ENCODE measurements around the gene ZNF638. TPM values are rescaled to one million over a fixed set of nuclear protein-coding genes. Genes with fewer than 3 reads are reported as not detected.

Gene ZNF638
- total RNA-seq, 1 donor from 2014 or later: 153 TPM

DNA sequence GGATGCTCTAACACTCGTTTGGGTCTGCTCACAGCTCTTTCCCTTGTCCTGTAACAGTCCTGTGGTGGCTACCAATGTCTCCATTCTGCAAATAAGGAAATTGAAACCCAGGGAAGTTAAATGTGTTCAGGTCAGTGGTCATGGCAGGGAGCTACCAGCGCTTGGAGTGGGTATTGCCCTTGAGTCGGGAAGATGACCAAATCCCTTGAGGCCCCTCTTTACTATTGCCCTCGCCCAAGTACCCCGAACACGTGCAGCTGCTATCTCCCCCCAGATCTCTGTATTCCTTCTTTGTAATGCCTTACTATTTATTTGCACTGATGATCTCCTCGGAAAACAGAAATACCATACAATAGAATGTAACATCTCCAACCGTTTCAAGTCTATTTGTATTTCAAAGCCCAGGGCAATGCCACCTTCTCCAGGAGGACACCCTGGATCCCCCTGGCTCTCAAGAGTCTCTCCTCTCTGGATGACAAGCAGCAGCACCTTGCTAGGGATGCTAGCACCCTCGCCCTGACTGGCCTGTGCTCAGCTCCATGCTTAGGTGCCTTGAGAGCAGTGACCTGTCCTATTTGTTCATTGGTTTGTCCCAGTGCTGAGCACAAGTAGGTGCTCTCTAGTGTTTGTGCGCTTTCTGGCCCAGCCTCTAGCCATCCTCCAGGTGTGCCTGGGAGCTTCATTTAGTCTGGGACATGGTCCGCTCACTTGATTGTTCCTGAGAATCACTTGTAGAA is 136.9 kb downstream of the ZNF638 start:
- no peak for DNase-seq (ENCODE audit: low read depth)

DNA sequence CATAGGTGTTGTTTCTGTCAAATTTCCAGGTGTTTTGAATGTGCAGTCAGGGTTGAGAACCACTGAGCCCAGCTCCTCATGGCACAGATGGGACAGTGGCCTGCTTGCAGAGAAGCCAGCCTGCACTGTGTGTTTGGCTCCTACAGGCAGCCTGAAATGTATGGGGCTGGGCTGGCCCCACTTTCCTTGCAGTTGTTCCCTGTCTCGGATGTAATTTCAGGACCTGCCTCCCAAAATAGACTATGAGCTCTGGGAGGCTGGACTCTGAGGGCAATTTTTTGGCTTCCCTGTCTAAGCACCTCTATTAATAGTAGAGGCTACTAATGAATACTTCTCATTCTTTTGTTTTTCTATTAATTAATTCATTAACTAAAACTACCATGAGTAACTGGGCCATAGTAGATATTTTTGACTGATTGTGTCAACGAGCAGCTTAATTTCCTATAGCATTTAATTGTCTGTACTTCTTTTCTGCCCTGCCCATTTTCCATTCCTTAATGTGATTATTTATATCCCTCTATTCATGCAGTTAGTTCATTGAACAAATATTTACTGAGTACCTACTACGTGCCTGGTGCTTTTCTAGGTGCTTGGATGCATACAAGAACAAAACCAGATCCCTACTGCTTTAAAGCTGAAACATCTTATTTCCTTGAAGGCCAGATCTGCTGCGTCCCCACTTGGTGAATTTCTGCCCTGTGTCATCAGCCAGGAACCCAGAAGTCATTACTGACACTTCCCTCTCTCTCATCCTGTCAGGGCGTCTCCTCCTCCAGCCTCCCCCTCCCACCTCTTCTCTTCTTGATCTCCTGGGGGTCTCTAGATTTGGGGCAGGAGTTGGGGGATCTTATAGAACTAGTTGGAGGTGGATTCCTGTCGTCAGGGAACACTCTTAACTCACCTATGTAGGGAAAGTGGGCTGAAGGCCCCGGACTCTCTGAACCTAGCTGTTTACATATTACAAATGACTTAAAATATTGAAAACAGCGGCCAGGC is 138.1 kb downstream of the ZNF638 start:
- DNase-seq (ENCODE audit: low read depth): no peak

DNA sequence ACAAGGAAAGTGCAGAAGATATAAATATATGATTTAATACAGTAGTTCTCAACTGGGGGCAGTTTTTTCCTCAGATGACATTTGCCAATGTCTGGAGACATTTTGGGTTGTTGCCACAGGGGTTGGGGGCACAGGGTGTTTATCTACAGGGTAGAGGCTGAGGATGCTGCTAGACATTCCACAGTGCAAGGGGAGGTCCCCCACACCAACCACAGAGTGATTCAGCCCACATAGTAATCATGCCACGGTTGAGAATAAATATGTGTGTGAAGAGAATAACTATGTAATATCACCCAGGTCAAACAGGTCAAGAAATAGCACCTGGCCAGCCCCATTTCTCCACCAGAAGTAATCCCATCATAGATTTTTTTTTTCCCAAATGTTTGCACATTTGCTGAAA is 139.7 kb downstream of the ZNF638 start:
- DNase-seq (ENCODE audit: low read depth): peak; percentile 65

DNA sequence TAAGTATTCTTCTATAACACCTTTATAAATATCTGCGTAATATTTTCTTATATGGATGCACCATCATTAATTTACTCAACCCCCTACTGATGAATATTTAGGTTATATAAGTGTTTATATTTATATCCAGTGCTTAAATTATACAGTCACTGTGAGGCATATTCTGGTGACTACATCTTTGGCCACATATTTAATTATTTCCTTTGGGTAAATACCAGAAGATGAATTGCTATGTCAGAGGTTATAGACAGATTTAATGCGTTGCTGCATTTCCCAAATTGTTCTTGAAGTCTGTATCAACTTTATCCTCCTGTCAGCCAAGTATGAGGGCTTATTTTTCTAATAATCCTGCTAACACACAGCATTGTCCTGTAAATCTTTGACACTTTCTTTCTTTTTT is 140.4 kb downstream of the ZNF638 start:
- DNase-seq (ENCODE audit: low read depth): no peak

DNA sequence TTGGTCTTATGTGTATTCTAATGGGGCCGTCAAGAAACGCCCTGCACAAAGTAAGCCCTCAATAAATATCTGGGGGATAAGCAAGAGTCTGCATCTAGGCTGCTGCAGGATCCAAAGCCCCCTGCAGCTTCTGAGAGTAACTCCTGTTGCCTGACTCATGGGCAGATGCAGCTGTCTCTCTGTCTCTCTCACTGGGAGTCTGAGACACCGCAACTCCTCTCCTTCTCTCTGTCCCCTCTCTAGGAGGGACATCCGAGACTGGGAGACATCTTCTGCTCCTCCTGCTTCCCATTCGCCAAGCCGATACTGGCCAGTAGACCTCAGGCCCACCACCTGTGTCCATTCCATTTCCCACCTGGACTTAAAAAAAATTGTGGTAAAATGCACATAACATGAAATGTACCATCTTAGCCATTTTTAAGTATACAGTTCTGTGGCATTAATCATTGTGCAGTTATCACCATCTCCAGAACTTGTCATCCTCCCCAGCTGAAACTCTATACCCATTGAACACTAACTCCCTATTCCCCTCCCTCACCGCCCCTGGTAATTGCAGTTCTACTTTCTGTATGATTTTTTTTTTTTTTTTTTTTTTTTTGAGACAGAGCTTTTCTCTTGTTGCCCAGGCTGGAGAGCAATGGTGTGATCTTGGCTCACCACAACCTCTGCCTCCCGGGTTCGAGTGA is 141.9 kb downstream of the ZNF638 start:
- DNase-seq (ENCODE audit: low read depth): no peak

DNA sequence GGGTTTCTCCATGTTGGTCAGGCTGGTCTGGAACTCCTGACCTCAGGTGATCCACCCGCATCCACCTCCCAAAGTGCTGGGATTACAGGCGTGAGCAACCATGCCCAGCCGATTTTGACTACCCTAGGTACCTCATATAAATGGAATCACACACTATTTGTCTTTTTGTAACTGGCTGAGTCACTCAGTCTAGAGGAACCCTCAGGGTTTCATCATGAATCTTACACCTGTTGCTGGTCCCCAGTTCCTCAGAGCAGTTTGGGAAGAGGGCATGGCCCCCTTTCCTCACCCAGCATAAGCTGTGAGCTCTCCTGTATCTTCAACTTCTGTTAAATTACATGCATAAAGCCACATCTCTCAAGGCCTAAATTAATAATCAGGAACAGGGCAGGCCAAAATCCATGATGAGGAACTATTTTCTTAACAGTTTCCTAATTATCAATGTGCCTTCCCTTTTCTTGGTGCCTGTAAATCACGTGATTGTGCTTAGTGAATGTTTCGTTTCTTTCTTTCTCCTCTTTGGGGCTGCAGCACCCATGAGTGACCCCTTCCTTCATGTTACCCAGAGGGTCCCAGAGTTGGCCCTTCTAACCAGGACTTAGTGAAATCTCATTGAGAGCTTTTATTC is 142.6 kb downstream of the ZNF638 start:
- DNase-seq (ENCODE audit: low read depth): no peak

DNA sequence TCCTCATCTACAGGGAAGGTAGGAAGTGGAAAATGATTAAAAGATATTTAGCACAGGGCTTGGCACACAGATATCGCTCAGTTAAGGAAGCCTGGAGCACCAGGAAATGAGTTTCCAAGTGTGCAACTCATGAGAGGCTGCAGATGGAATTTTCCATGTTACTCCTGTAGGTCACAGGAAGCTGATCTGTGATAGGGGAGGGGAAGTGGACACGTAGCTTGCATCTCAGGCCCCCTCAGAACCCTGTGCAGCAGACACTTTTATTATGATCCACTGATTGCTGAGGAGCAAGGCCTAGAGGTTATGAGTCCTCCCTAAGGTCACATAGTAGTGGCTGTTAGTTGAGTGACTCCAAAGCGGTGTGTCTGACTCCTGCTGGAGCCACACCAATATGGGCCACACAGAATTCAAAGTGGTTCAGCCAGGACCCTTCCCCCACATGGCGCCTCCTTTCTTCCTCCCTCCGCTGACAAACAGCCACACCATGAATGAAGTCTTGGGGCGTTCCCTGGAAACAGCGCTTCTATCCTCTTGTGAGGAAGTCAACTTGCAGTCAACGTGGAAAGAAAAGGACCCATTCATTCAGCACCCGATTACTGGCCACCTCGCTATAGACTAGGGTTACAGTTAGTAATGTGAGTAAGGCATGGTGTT is 143.3 kb downstream of the ZNF638 start:
- DNase-seq (ENCODE audit: low read depth): no peak

DNA sequence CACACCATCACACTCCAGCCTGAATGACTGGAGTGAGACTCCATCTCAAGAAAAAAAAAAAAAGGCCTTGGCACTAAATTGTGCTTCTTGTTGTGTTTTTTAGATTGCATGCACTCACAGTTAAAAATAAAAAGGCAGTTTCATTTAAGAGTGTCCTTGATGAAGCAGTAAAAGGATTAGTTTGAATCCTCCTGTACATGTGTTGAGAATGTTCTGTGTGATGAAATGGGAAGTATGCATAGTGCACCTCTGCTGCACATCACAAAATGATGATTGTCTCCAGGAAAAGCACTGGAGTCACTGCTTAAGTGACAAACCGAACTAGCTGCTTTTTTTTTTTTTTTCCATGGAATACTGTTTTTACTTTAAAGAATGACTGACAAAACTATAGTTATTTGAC is 144.9 kb downstream of the ZNF638 start:
- DNase-seq (ENCODE audit: low read depth): no peak

DNA sequence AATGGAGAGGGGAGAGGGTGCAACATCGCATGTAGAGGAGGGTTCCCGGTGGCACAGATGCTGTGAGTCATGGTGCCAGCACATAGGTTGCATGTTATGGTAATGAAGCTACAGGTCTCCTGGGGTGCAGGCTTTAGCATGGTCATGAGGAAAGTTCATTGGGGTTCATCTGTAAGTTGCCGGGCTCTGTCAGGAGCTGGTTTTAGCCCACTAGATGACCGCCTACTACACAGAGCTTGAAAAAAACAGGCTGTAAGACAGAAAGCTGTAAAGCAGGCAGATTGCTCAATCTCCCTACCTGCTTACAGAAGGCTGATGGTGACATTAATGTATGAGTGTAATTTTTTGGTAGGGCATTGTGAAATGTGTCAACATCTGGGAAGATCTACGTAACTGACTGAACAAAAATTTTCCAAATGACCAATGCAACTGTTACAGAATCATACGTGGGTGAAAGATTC is 145.7 kb downstream of the ZNF638 start:
- peak; percentile 23 for DNase-seq (ENCODE audit: low read depth)

DNA sequence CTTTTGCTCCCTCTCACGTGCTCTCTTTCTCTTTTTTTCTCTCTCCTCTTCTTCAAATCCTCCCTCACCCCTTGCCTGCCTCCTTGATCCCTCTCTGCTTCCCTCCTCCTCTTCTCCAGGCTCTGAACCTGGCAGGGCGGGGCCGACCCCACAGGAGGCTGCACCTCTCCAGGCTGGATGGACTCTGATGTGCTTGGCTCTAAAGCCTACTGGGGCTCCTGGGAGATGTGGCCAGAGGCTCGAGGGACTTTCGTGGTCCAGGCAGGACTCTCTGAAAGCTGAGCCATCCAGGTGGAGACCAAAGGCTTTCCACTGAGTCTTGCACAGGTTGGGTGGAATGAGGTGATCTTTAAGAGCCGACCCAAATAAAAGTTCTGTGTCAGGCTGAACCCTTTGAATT is 147.2 kb downstream of the ZNF638 start:
- DNase-seq (ENCODE audit: low read depth): no peak

DNA sequence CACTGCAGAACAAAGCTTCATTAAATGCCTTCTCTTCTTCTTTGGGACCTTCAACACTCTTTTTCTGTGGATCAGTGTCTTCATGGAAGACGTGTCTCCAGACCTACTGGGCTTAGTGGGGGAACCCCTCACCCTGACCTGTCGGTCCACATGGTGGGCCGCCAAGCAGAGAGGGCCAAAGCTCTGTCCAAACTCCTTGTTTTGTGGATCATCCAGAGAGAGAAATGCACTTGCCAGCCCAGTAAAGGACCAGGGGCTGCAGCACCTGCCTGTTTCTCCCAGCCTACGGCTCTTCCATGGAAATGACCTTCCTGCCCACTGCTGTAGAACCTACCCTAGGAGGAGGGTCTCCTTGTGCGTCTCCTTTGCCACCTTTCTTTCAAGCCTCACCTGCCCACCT is 147.7 kb downstream of the ZNF638 start:
- DNase-seq (ENCODE audit: low read depth): no peak

DNA sequence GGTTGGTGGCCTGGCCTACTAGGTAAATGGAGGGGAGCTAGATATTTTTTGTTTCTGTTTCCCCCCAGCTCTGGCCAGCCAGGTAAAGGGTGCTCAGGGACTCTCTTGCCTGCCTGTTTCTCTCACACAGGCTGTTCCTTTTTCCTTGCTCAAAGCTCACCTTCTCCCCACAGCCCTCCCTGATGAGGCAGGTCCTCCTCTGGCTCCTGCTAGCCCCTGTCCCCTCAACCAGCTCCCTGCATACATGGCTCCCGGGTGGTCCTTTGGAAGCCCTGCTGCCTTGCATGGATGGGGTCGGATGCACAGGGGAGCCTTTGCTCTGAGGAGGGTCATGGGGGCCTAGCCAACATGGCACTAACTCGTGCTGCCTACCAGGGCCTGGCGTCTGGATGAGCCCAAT is 149.5 kb downstream of the ZNF638 start:
- DNase-seq (ENCODE audit: low read depth): no peak

DNA sequence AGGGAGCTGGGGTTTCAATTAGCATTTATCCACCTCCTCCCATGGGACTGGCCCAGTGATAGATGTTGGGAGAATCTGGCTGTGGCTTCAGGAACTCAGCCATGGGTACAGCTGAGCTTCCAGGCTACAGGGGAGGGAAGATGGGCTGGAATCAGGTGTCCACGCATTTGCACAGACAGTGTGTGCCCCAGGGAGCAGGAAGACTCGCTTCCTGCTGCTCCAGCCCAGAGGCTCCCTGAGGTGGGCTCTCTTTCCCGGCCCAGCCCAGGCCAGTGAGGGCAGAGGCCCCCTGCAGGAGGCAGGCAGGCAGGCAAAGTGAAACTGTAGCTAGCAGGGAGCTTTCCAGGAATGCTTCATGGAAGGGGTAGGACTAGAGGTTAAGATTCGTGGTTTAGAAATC is 150.5 kb downstream of the ZNF638 start:
- no peak for DNase-seq (ENCODE audit: low read depth)

DNA sequence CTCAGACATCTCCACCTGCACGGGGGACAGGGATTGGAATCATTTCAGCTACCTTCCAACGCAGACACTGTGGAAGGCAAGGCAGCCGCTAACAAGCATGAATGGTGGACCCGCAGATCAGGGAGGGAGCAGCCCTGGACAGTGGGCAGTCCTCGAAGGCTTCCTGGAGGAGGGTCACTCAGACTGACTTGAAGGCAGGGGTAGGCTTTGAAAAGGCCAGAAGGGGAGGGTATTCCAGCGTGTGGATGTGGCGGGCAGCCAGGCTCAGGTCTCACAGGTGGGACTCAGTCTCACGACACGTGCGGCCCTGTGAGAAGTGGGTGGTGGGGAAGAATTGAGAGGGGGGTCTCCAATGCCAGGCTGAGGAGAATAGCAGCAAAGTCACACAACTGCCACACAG is 151.7 kb downstream of the ZNF638 start:
- DNase-seq (ENCODE audit: low read depth): no peak

DNA sequence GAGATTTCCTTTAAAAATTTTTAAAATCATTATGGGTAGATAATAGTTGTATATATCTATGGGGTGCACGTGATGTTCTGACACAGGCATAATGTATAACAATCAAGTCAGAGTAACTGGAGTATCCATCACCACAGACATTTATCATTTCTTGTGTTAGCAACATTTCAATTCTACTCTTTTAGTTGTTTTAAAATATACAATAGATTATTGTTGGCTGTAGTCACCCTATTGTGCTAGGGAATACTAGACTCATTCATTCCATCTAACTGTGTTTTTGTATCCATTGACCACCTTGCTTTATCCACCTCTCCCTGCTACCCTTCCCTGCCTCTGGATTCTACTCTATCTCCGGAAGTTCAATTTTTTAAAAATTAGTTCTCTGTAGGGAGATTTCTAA is 152.8 kb downstream of the ZNF638 start:
- DNase-seq (ENCODE audit: low read depth): no peak

Other genes with a start within 250 kb of the ZNF638 start
- 5.5 and 6.6 TPM in 2 replicates for gene MCEE, start 201.6 kb upstream of the ZNF638 start, total RNA-seq
- 10.4 and 18.8 TPM in 2 replicates for gene MPHOSPH10, start 201.1 kb upstream of the ZNF638 start, total RNA-seq
- 1.2 and 4.3 TPM in 2 replicates for gene PAIP2B, start 104.7 kb upstream of the ZNF638 start, total RNA-seq
- 10.2 and 20.1 TPM in 2 replicates for gene DYSF, start 121.8 kb downstream of the ZNF638 start, total RNA-seq